Central memory CD8-positive, alpha-beta T cell (primary cell): ENCODE results near the gene OCA2.

Source experiments
- ATAC-seq: fragments of 150-1000 bp; cut with Tn5 transposase; replicated peaks from 2 replicates; pipeline ENCODE4 v1.10.0; 2022; ENCODE audit warnings: mild to moderate bottlenecking, moderate FRiP score, moderate number of reproducible peaks; ENCODE audit not compliant: poor library complexity, severe bottlenecking; ENCODE audit errors: extremely low read depth
- DNase-seq, 2 donors: peaks; one replicate each; pipeline ENCODE4 v3.0.0; 2021; ENCODE audit warnings: low spot score in 2 of 2
- H3K27ac Mint-ChIP-seq: one replicate; pipeline ENCODE4 v1.8.0; 2022; ENCODE audit warnings: low read depth, mild to moderate bottlenecking, moderate library complexity, mixed read lengths
- H3K27me3 Mint-ChIP-seq: one replicate; pipeline ENCODE4 v1.8.0; 2022; ENCODE audit warnings: mixed read lengths
- H3K36me3 Mint-ChIP-seq: one replicate; pipeline ENCODE4 v1.8.0; 2022; ENCODE audit warnings: mild to moderate bottlenecking, moderate library complexity, mixed read lengths; ENCODE audit not compliant: insufficient read depth
- H3K4me1 Mint-ChIP-seq: one replicate; pipeline ENCODE4 v1.8.0; 2022; ENCODE audit warnings: mixed read lengths
- H3K4me3 Mint-ChIP-seq: one replicate; pipeline ENCODE4 v1.8.0; 2022; ENCODE audit warnings: mild to moderate bottlenecking, moderate library complexity, mixed read lengths
- H3K9me3 Mint-ChIP-seq: one replicate; pipeline ENCODE4 v1.8.0; 2022; ENCODE audit warnings: mixed read lengths

The OCA2 gene

GRCh38 chr15:27820232-27820631 is 278.9 kb downstream of the OCA2 start:
- H3K27ac Mint-ChIP-seq, result no peak overlapping the region
- no peak for ATAC-seq
- no peaks in the 10 kb centered on the region for H3K4me1 Mint-ChIP-seq
- no peaks in the 10 kb centered on the region for H3K27me3 Mint-ChIP-seq
- no peaks in the 10 kb centered on the region for H3K36me3 Mint-ChIP-seq
- no peak for DNase-seq
- peaks cover 11% of the 10 kb centered on the region for H3K9me3 Mint-ChIP-seq
- no peak overlapping the region for H3K4me3 Mint-ChIP-seq

GRCh38 chr15:27817258-27817657 is 281.9 kb downstream of the OCA2 start:
- no peaks in the 10 kb centered on the region for H3K4me1 Mint-ChIP-seq
- DNase-seq (no peak), ATAC-seq (no peak)
- H3K9me3 Mint-ChIP-seq, result peaks cover 18% of the 10 kb centered on the region
- no peak overlapping the region for H3K4me3 Mint-ChIP-seq
- H3K36me3 Mint-ChIP-seq, result no peaks in the 10 kb centered on the region
- no peaks in the 10 kb centered on the region for H3K27me3 Mint-ChIP-seq
- H3K27ac Mint-ChIP-seq, result no peak overlapping the region

GRCh38 chr15:27816790-27817189 is 282.3 kb downstream of the OCA2 start:
- DNase-seq, result no peak
- Mint-ChIP-seq H3K36me3 (no peaks in the 10 kb centered on the region), H3K9me3 (peaks cover 18% of the 10 kb centered on the region), H3K27me3 (no peaks in the 10 kb centered on the region), H3K4me3 (no peak overlapping the region), H3K27ac (no peak overlapping the region), H3K4me1 (no peaks in the 10 kb centered on the region)
- no peak for ATAC-seq

- no peaks in the 10 kb centered on the region for H3K4me1 Mint-ChIP-seq
- no peak overlapping the region for H3K4me3 Mint-ChIP-seq
- ATAC-seq (no peak), DNase-seq (no peak)
- H3K9me3 Mint-ChIP-seq, result peaks cover 18% of the 10 kb centered on the region
- H3K36me3 Mint-ChIP-seq, result no peaks in the 10 kb centered on the region
- no peak overlapping the region for H3K27ac Mint-ChIP-seq
- no peaks in the 10 kb centered on the region for H3K27me3 Mint-ChIP-seq
Observed at GRCh38 chr15:27815035-27815434, 284.1 kb downstream of the OCA2 start.

GRCh38 chr15:27813139-27813538 is 286.0 kb downstream of the OCA2 start:
- DNase-seq (no peak), ATAC-seq (no peak)
- H3K4me3 Mint-ChIP-seq, result no peak overlapping the region
- H3K36me3 Mint-ChIP-seq, result no peaks in the 10 kb centered on the region
- H3K4me1 Mint-ChIP-seq, result no peaks in the 10 kb centered on the region
- H3K27ac Mint-ChIP-seq, result no peak overlapping the region
- peaks cover 18% of the 10 kb centered on the region for H3K9me3 Mint-ChIP-seq
- no peaks in the 10 kb centered on the region for H3K27me3 Mint-ChIP-seq

- ATAC-seq (no peak), DNase-seq (no peak)
- Mint-ChIP-seq H3K9me3 (peaks cover 12% of the 10 kb centered on the region), H3K27ac (no peak overlapping the region), H3K36me3 (no peaks in the 10 kb centered on the region), H3K4me1 (no peaks in the 10 kb centered on the region), H3K4me3 (no peak overlapping the region), H3K27me3 (no peaks in the 10 kb centered on the region)
Observed at GRCh38 chr15:27808182-27808581, 290.9 kb downstream of the OCA2 start.

GRCh38 chr15:27807335-27807734 is 291.8 kb downstream of the OCA2 start:
- Mint-ChIP-seq H3K27me3 (no peaks in the 10 kb centered on the region), H3K27ac (no peak overlapping the region), H3K9me3 (peaks cover 7% of the 10 kb centered on the region), H3K4me1 (no peaks in the 10 kb centered on the region), H3K4me3 (no peak overlapping the region), H3K36me3 (no peaks in the 10 kb centered on the region)
- DNase-seq (no peak), ATAC-seq (no peak)

GRCh38 chr15:27806396-27806795 is 292.7 kb downstream of the OCA2 start:
- ATAC-seq (no peak), DNase-seq (no peak)
- Mint-ChIP-seq H3K4me3 (no peak overlapping the region), H3K36me3 (no peaks in the 10 kb centered on the region), H3K9me3 (peaks cover 7% of the 10 kb centered on the region), H3K4me1 (no peaks in the 10 kb centered on the region), H3K27me3 (no peaks in the 10 kb centered on the region), H3K27ac (no peak overlapping the region)

- Mint-ChIP-seq H3K4me3 (no peak overlapping the region), H3K27me3 (no peaks in the 10 kb centered on the region), H3K36me3 (no peaks in the 10 kb centered on the region), H3K9me3 (peaks cover 7% of the 10 kb centered on the region), H3K4me1 (no peaks in the 10 kb centered on the region), H3K27ac (no peak overlapping the region)
- ATAC-seq (no peak), DNase-seq (no peak)
Observed at GRCh38 chr15:27805261-27806220, 293.6 kb downstream of the OCA2 start.

- DNase-seq (no peak), ATAC-seq (no peak)
- no peaks in the 10 kb centered on the region for H3K27me3 Mint-ChIP-seq
- H3K4me3 Mint-ChIP-seq, result no peak overlapping the region
- no peak overlapping the region for H3K27ac Mint-ChIP-seq
- peaks cover 7% of the 10 kb centered on the region for H3K9me3 Mint-ChIP-seq
- H3K36me3 Mint-ChIP-seq, result no peaks in the 10 kb centered on the region
- H3K4me1 Mint-ChIP-seq, result no peaks in the 10 kb centered on the region
Observed at GRCh38 chr15:27804569-27805260, 294.4 kb downstream of the OCA2 start.

GRCh38 chr15:27798807-27799206 is 300.3 kb downstream of the OCA2 start:
- Mint-ChIP-seq H3K4me1 (no peaks in the 10 kb centered on the region), H3K4me3 (no peak overlapping the region), H3K27ac (no peak overlapping the region), H3K27me3 (no peaks in the 10 kb centered on the region), H3K9me3 (peaks cover 8% of the 10 kb centered on the region), H3K36me3 (no peaks in the 10 kb centered on the region)
- DNase-seq, result no peak
- ATAC-seq, result no peak

GRCh38 chr15:27797765-27798164 is 301.4 kb downstream of the OCA2 start:
- no peak for ATAC-seq
- no peaks in the 10 kb centered on the region for H3K4me1 Mint-ChIP-seq
- no peaks in the 10 kb centered on the region for H3K27me3 Mint-ChIP-seq
- no peak overlapping the region for H3K27ac Mint-ChIP-seq
- H3K9me3 Mint-ChIP-seq, result peaks cover 8% of the 10 kb centered on the region
- H3K36me3 Mint-ChIP-seq, result no peaks in the 10 kb centered on the region
- H3K4me3 Mint-ChIP-seq, result no peak overlapping the region
- no peak for DNase-seq
